HUES6 (cell line): ENCODE measurements around the gene ZNF579.

Source experiments
- H3K27ac ChIP-seq: 2 replicates; pipeline ENCODE4 v1.7.0; 2013; ENCODE audit warnings: low read depth, mild to moderate bottlenecking, low read length, inconsistent platforms
- H3K27me3 ChIP-seq: 2 replicates; pipeline ENCODE4 v1.6.1; 2013; ENCODE audit warnings: low read length; ENCODE audit not compliant: control insufficient read depth, insufficient read depth
- H3K36me3 ChIP-seq: 2 replicates; pipeline ENCODE4 v1.6.1; 2013; ENCODE audit warnings: low read length; ENCODE audit not compliant: control insufficient read depth, insufficient read depth
- H3K4me1 ChIP-seq: 2 replicates; pipeline ENCODE4 v1.6.1; 2013; ENCODE audit warnings: low read length; ENCODE audit not compliant: control insufficient read depth, insufficient read depth
- H3K4me3 ChIP-seq: 2 replicates; pipeline ENCODE4 v1.5.1; 2013; ENCODE audit warnings: low read depth, low read length
- H3K9ac ChIP-seq: one replicate; pipeline ENCODE4 v1.6.1; 2013; ENCODE audit warnings: mild to moderate bottlenecking, low read length
- H3K9me3 ChIP-seq: 2 replicates; pipeline ENCODE4 v1.6.1; 2013; ENCODE audit warnings: low read depth, low read length; ENCODE audit not compliant: control insufficient read depth, insufficient read depth

The ZNF579 gene

GRCh38 chr19:55599842-55600661 lies 19.4 kb upstream of the ZNF579 start, which contains the start of gene ZNF524:
ZNF524 (plus strand) TSS chr19:55600288; CDS start chr19:55602113, 1,825 bp downstream.
- peaks cover 15% of the 10 kb centered on the region for H3K36me3 ChIP-seq
- peak within 1 kb of the TSS; percentile 91 for H3K4me3 ChIP-seq
- H3K27me3 ChIP-seq: no peaks in the 10 kb centered on the region
- peak within 1 kb of the TSS; percentile 98 for H3K27ac ChIP-seq
- peak within 1 kb of the TSS; percentile 100 for H3K9ac ChIP-seq
- no peaks in the 10 kb centered on the region for H3K9me3 ChIP-seq
- peaks cover 17% of the 10 kb centered on the region for H3K4me1 ChIP-seq

GRCh38 chr19:55599468-55599841 lies 18.8 kb upstream of the ZNF579 start, which contains the start of gene FIZ1:
FIZ1 (minus strand) TSS chr19:55599517; CDS start chr19:55597865, 1,652 bp downstream.
- peak within 1 kb of the TSS; percentile 100 for H3K9ac ChIP-seq
- H3K27me3 ChIP-seq: no peaks in the 10 kb centered on the region
- H3K4me3 ChIP-seq: peak within 1 kb of the TSS; percentile 91
- peaks cover 20% of the 10 kb centered on the region for H3K36me3 ChIP-seq
- H3K4me1 ChIP-seq: peaks cover 15% of the 10 kb centered on the region
- H3K9me3 ChIP-seq: no peaks in the 10 kb centered on the region
- H3K27ac ChIP-seq: peak within 1 kb of the TSS; percentile 98

GRCh38 chr19:55598719-55599467 lies 18.2 kb upstream of the ZNF579 start:
- Histone ChIP-seq H3K9me3 (no peaks in the 10 kb centered on the region), H3K36me3 (peaks cover 20% of the 10 kb centered on the region), H3K27me3 (no peaks in the 10 kb centered on the region), H3K9ac (peak overlapping the region; percentile 100), H3K4me1 (peaks cover 15% of the 10 kb centered on the region), H3K27ac (peak overlapping the region; percentile 98), H3K4me3 (peak overlapping the region; percentile 91)

GRCh38 chr19:55598034-55598433 lies 17.4 kb upstream of the ZNF579 start:
- Histone ChIP-seq H3K9me3 (no peaks in the 10 kb centered on the region), H3K9ac (no peak overlapping the region), H3K4me3 (peak overlapping the region; percentile 42), H3K4me1 (peaks cover 10% of the 10 kb centered on the region), H3K36me3 (peaks cover 20% of the 10 kb centered on the region), H3K27me3 (no peaks in the 10 kb centered on the region), H3K27ac (no peak overlapping the region)

- H3K27ac ChIP-seq: no peak overlapping the region
- peaks cover 20% of the 10 kb centered on the region for H3K36me3 ChIP-seq
- peak overlapping the region; percentile 42 for H3K4me3 ChIP-seq
- no peak overlapping the region for H3K9ac ChIP-seq
- no peaks in the 10 kb centered on the region for H3K27me3 ChIP-seq
- peaks cover 10% of the 10 kb centered on the region for H3K4me1 ChIP-seq
- H3K9me3 ChIP-seq: no peaks in the 10 kb centered on the region
These were observed 16.9 kb upstream of the ZNF579 start for GRCh38 chr19:55597501-55597921.

- no peaks in the 10 kb centered on the region for H3K27me3 ChIP-seq
- no peaks in the 10 kb centered on the region for H3K9me3 ChIP-seq
- no peak overlapping the region for H3K27ac ChIP-seq
- no peak overlapping the region for H3K9ac ChIP-seq
- H3K4me1 ChIP-seq: peaks cover 12% of the 10 kb centered on the region
- H3K4me3 ChIP-seq: no peak overlapping the region
- peaks cover 24% of the 10 kb centered on the region for H3K36me3 ChIP-seq
These were observed 15.7 kb upstream of the ZNF579 start for GRCh38 chr19:55596304-55596703.

- Histone ChIP-seq H3K4me1 (peaks cover 16% of the 10 kb centered on the region), H3K36me3 (peaks cover 24% of the 10 kb centered on the region), H3K9ac (no peak overlapping the region), H3K9me3 (no peaks in the 10 kb centered on the region), H3K4me3 (no peak overlapping the region), H3K27me3 (no peaks in the 10 kb centered on the region), H3K27ac (no peak overlapping the region)
These were observed 14.4 kb upstream of the ZNF579 start for GRCh38 chr19:55594996-55595545.

GRCh38 chr19:55593096-55593772 lies 12.6 kb upstream of the ZNF579 start:
- no peaks in the 10 kb centered on the region for H3K27me3 ChIP-seq
- H3K27ac ChIP-seq: no peak overlapping the region
- H3K4me3 ChIP-seq: peak overlapping the region; percentile 4; the same call in 1 of the 2 replicates
- no peaks in the 10 kb centered on the region for H3K9me3 ChIP-seq
- peaks cover 24% of the 10 kb centered on the region for H3K36me3 ChIP-seq
- H3K4me1 ChIP-seq: peaks cover 17% of the 10 kb centered on the region
- no peak overlapping the region for H3K9ac ChIP-seq

GRCh38 chr19:55592391-55593090 lies 11.9 kb upstream of the ZNF579 start:
- Histone ChIP-seq H3K27me3 (no peaks in the 10 kb centered on the region), H3K27ac (no peak overlapping the region), H3K36me3 (peaks cover 24% of the 10 kb centered on the region), H3K9ac (no peak overlapping the region), H3K9me3 (no peaks in the 10 kb centered on the region), H3K4me1 (peaks cover 11% of the 10 kb centered on the region; the same call in 1 of the 2 replicates), H3K4me3 (peak overlapping the region; percentile 4; the same call in 1 of the 2 replicates)

GRCh38 chr19:55591555-55591954 lies 10.9 kb upstream of the ZNF579 start:
- Histone ChIP-seq H3K36me3 (peaks cover 24% of the 10 kb centered on the region), H3K9me3 (no peaks in the 10 kb centered on the region), H3K27me3 (no peaks in the 10 kb centered on the region), H3K4me3 (no peak overlapping the region), H3K27ac (no peak overlapping the region), H3K9ac (no peak overlapping the region), H3K4me1 (peaks cover 11% of the 10 kb centered on the region; the same call in 1 of the 2 replicates)
